ENCODE results near the gene TBC1D7.

Gene TBC1D7
- total RNA-seq: 7.7 to 8.0 reads per million in 2 donors

GRCh38 chr6:13328076-13328874 lies at the start of gene TBC1D7:
Gene TBC1D7, minus strand, starts transcription at chr6:13328537. Its CDS starts 1,639 bp downstream, at chr6:13326898.
- DNase-seq: peak; percentile 88

GRCh38 chr6:13377054-13377758 lies 48.9 kb upstream of the TBC1D7 start:
- DNase-seq: no peak

GRCh38 chr6:13375360-13375878 lies 47.1 kb upstream of the TBC1D7 start:
- no peak for DNase-seq

DNA sequence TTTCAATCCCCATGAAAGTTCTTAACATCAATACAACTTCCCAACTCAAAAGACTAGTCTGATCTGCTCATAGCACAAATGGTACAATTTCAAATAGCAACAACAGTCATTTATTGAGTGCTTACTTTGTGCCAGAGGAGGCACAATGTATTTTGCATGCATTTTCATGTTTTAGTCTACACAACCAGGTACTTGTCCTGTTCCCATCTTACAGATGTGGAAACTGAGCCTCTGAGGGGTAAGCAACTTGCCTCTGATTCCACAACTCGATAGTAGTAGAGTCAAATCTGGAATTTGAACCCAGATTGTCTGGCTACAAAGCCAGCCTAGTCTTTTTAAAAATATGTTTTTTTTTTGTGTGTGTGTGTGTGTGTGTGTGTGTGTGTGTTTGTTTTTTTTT lies 45.6 kb upstream of the TBC1D7 start:
- DNase-seq: no peak

GRCh38 chr6:13373488-13373886 lies 45.1 kb upstream of the TBC1D7 start:
- no peak for DNase-seq

DNA sequence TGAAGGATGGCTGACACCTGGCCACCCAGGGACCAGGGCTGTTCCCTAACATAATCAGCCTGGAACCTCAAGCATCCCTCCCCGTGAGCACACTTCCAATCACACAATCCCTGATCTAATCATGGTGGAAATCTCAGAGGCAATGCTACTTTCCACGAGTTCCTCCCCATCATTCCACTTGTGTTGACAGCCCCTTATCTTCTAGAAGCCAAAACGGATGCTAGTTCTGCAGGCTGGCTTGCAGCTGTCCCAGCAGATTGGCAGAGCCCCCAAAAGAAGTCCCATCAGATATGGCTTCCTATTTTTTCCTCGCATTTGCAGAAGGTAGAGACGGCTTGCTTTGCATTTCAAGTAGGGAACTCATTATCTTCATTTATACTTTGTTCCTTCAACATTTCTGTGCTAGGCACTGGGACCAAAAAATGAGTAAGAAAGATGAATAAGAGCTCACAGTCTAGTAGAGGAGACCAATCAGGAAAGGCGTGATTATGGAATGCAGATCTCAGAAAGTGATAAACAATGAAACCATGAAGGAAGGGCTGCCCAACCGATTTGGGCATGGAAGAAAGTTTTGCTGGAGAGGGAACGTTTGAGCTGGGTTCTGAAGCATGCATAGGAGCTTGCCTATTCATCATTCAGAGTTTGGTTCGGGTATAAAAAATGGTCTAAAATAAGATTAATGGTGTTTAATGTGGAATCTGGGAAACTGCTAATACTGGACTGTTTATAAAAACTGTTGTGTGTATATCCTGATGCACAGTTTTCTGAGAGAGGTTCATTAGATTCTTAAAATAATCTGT lies 44.6 kb upstream of the TBC1D7 start:
- no peak for DNase-seq

- no peak for DNase-seq
Observed at GRCh38 chr6:13372076-13372475, 43.7 kb upstream of the TBC1D7 start.

GRCh38 chr6:13371421-13372072 lies 43.2 kb upstream of the TBC1D7 start:
- DNase-seq: no peak

DNA sequence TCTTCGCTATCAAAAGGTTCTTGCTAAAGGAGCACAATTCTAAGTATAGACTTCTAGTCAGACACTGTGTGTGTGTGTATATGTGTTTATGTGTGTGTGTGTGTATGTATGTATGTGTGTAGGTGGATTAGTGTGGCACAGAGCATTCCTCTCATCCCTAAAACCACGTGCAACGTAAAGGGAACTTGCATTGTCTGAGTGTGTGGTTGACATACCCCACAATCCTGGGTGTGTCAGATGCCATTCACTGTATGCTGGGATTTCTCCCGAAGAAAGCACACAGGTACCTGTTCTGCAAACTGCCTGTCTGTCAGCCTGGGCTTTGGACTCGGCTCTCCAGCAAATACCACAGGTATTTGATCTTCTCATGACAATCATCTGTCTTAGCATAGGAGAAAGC lies 42.3 kb upstream of the TBC1D7 start:
- no peak for DNase-seq

GRCh38 chr6:13369591-13369990 lies 41.3 kb upstream of the TBC1D7 start:
- DNase-seq: no peak

DNA sequence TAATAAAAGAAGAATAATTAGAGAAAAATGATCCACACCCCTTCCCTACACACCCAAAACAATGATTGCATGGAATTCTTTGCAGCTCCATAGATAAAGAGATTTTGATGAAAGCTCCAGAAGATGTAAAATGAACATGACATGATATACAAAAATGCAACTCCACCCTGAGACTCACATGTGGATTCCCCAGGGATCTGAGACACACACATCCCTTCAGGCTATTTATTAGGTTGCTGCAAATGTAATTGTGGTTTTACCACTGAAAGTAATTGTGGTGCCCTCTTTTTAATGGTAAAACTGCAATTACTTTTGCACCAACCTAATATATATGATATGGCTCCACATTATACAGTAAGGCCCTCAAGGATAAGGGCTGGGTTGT lies 40.4 kb upstream of the TBC1D7 start:
- DNase-seq: no peak

DNA sequence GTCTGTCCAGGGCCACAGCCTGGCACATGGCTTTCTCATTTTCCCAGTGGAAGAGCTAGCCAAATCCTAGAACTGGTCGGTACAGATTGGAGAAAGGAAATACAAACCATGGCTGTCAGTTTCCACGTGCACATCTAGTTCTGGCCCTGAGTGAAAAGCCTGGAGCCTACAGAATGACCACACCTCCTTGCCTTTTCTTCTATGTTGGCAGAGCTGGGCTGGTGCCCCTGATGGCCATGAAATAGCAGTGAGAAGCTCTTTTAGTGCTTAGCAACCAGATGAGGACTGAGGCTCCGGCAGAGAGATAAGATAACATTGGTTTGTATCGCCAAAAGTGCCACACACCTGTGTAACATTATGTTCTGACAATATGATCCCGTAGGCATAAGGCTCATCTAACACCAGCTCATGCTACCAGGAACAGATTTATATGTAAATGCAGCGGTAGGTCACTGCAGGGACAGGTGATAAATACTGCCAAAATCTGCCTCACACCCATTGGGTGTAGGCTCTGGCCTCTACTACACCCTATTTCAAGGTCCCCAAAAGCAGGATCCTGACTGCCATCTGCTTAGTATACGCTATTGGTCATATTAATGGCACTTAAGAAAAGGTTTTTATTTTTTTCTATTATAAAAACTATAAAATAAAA lies 39.9 kb upstream of the TBC1D7 start:
- DNase-seq: no peak

GRCh38 chr6:13367396-13367795 lies 39.1 kb upstream of the TBC1D7 start:
- DNase-seq: no peak

- no peak for DNase-seq
Observed at GRCh38 chr6:13365320-13365719, 37.0 kb upstream of the TBC1D7 start.

GRCh38 chr6:13364842-13365241 lies 36.5 kb upstream of the TBC1D7 start:
- DNase-seq: no peak

DNA sequence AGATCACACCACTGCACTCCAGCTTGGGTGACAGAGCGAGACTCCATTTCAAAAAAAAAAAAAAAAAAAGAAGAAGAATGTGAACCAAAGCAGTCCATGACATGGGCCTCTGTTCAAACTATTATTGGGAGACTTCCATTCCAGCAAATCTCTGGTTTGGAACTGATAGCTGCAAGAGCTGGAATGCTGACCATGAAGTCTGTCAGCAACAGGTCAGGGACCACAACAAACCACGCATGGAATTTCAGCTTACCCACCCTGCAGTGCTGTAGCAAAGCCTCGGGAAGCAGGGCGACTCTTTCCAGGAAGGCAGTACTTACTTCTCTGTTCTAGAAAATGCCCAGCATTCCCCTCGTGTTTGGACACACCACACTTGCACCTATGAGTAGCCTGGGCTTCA lies 34.1 kb upstream of the TBC1D7 start:
- no peak for DNase-seq

- no peak for DNase-seq
Observed at GRCh38 chr6:13360671-13361540, 32.6 kb upstream of the TBC1D7 start.

DNA sequence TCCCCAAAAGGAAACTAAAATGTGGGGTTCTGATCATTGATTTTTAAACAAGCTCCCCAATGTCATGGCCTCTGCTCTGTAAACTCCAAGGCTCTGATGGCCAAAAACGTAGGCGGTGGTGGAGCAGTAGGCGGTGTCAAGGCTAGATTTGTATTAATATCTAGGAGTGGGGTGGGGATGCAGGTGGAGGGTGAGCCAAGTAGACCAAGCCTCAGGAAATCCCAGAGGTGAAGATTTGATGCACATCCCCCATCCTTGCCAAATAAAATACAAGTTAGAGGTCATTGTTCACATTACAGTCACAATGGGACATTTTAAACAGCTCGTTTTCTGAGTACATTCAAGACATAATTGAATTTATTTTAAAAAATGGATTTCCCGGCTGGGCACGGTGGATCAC lies 30.9 kb upstream of the TBC1D7 start:
- DNase-seq: no peak

- DNase-seq: no peak
Observed at GRCh38 chr6:13358511-13358910, 30.2 kb upstream of the TBC1D7 start.

DNA sequence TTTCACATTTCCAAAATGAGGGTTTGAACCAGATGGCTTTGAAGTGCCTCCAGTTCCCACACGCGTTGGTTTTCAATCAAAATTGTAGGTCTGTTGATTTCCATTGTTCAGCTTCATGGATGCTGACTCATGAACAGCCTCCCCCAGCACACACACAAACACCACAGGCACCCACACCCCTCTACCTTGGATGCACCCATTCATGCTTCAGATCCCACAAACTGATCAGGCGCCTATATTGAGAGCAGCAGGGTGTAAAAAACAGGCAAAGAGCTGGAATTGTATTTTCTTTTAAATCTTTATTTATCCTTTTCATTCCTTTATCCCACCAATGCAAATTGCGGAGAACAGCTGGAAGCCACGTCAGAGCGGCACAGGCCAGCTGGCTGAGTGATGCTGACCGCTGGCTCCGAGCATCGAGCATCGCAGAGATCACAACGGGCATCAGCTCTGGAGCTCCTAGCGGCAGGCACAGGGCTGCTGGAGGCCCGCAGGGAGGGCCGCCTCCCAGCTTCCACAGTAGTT lies 29.3 kb upstream of the TBC1D7 start:
- no peak for DNase-seq
